Endothelial cell of umbilical vein (primary cell): ENCODE results near the gene HDAC4.

Source experiments
- EZH2 ChIP-seq: IDR thresholded peaks from 2 replicates; pipeline ENCODE4 v1.6.1; 2012; ENCODE audit warnings: borderline replicate concordance, low read depth, mild to moderate bottlenecking, moderate library complexity, low read length, inconsistent platforms; ENCODE audit not compliant: severe bottlenecking
- GATA2 ChIP-seq: IDR thresholded peaks from 2 replicates; pipeline ENCODE4 v1.7.0; 2011; ENCODE audit warnings: low read depth, mild to moderate bottlenecking, moderate library complexity, mixed read lengths, low read length; ENCODE audit not compliant: insufficient read length, insufficient read depth
- MYC ChIP-seq: IDR thresholded peaks from one replicate; pipeline ENCODE4 v1.6.1; 2011; ENCODE audit warnings: mild to moderate bottlenecking, low read depth, low read length
- POLR2A ChIP-seq: IDR thresholded peaks from 2 replicates; pipeline ENCODE4 v1.6.1; 2012; ENCODE audit warnings: low read depth, mild to moderate bottlenecking, control low read depth, low read length
- POLR2AphosphoS5 ChIP-seq: IDR thresholded peaks from 2 replicates; pipeline ENCODE4 v1.6.1; 2012; ENCODE audit warnings: low read depth, mild to moderate bottlenecking, control low read depth, low read length, moderate library complexity; ENCODE audit not compliant: insufficient read depth
- TF ChIP-seq, protein P1 (sequence below), 2 donors: IDR thresholded peaks; 1 replicate in 1 of 2; 2 replicates in 1 of 2; pipeline ENCODE4 v1.5.1; 2011; ENCODE audit warnings: low read length in 2 of 2, mild to moderate bottlenecking in 2 of 2, moderate library complexity in 2 of 2, control low read depth in 1 of 2, inconsistent platforms in 1 of 2, low read depth in 1 of 2; ENCODE audit not compliant: insufficient read depth in 1 of 2; ENCODE audit errors: extremely low read depth in 1 of 2
- TF ChIP-seq, protein P2 (sequence below): IDR thresholded peaks from 2 replicates; pipeline ENCODE4 v1.6.1; 2011; ENCODE audit not compliant: insufficient read depth, insufficient read length

GRCh38 chr2:239112127-239112774 lies 288.6 kb downstream of the HDAC4 start:
- TF ChIP-seq EZH2 = no peak
- TF ChIP-seq, protein P1, sequence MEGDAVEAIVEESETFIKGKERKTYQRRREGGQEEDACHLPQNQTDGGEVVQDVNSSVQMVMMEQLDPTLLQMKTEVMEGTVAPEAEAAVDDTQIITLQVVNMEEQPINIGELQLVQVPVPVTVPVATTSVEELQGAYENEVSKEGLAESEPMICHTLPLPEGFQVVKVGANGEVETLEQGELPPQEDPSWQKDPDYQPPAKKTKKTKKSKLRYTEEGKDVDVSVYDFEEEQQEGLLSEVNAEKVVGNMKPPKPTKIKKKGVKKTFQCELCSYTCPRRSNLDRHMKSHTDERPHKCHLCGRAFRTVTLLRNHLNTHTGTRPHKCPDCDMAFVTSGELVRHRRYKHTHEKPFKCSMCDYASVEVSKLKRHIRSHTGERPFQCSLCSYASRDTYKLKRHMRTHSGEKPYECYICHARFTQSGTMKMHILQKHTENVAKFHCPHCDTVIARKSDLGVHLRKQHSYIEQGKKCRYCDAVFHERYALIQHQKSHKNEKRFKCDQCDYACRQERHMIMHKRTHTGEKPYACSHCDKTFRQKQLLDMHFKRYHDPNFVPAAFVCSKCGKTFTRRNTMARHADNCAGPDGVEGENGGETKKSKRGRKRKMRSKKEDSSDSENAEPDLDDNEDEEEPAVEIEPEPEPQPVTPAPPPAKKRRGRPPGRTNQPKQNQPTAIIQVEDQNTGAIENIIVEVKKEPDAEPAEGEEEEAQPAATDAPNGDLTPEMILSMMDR (IDR thresholded peaks at IDR 0.05; ENCODE audit: extremely low read depth in 1 of 2, insufficient read depth in 1 of 2, low read depth in 1 of 2, low read length in 2 of 2) = no peak
- TF ChIP-seq, protein P2, sequence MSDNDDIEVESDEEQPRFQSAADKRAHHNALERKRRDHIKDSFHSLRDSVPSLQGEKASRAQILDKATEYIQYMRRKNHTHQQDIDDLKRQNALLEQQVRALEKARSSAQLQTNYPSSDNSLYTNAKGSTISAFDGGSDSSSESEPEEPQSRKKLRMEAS = no peak
- no peak for TF ChIP-seq MYC
- no peak for TF ChIP-seq POLR2A
- TF ChIP-seq POLR2AphosphoS5 = no peak
- no peak for TF ChIP-seq GATA2
